Hepatocyte (in vitro differentiated cells): ENCODE measurements around the gene KSR2. TPM values are rescaled to one million over a fixed set of nuclear protein-coding genes. Genes with fewer than 3 reads are reported as not detected.

Experiments
- DNase-seq: peaks from one replicate; pipeline ENCODE4 v3.0.0-alpha.2; 2016; ENCODE audit warnings: low spot score
- H2AFZ ChIP-seq: fragments of 200-600 bp; sonication (generic); 2 replicates; pipeline ENCODE4 v1.6.0; 2016; ENCODE audit warnings: antibody characterized with exemption, mild to moderate bottlenecking
- H3K27ac ChIP-seq: fragments of 200-600 bp; sonication (generic); 2 replicates; pipeline ENCODE4 v1.5.1; 2016; ENCODE audit warnings: mild to moderate bottlenecking
- H3K27me3 ChIP-seq: fragments of 200-600 bp; sonication (generic); 2 replicates; pipeline ENCODE4 v1.6.1; 2016
- H3K36me3 ChIP-seq: fragments of 200-600 bp; sonication (generic); replicated peaks from 2 replicates; pipeline ENCODE4 v1.5.1; 2016; ENCODE audit warnings: low read depth; ENCODE audit not compliant: insufficient read depth
- H3K4me1 ChIP-seq: fragments of 200-600 bp; sonication (generic); 2 replicates; pipeline ENCODE4 v1.5.1; 2016; ENCODE audit warnings: mild to moderate bottlenecking, moderate library complexity; ENCODE audit not compliant: insufficient read depth
- H3K4me2 ChIP-seq: fragments of 200-600 bp; sonication (generic); 2 replicates; pipeline ENCODE4 v1.6.0; 2016
- H3K4me3 ChIP-seq: fragments of 200-600 bp; sonication (generic); 2 replicates; pipeline ENCODE4 v1.5.1; 2016; ENCODE audit warnings: mild to moderate bottlenecking
- H3K79me2 ChIP-seq: fragments of 200-600 bp; sonication (generic); 2 replicates; pipeline ENCODE4 v1.6.0; 2017; ENCODE audit warnings: mild to moderate bottlenecking
- H3K9me2 ChIP-seq: fragments of 200-600 bp; sonication (generic); replicated peaks from 2 replicates; pipeline ENCODE4 v1.6.0; 2017; ENCODE audit warnings: mild to moderate bottlenecking; ENCODE audit not compliant: insufficient read depth
- H3K9me3 ChIP-seq: fragments of 200-600 bp; sonication (generic); 2 replicates; pipeline ENCODE4 v1.5.1; 2016; ENCODE audit warnings: low read depth, mild to moderate bottlenecking
- H4K20me1 ChIP-seq: fragments of 200-600 bp; sonication (generic); 2 replicates; pipeline ENCODE4 v1.6.0; 2016; ENCODE audit warnings: mild to moderate bottlenecking; ENCODE audit not compliant: insufficient read depth, poor library complexity, severe bottlenecking
- CTCF ChIP-seq: fragments of 200-600 bp; sonication (generic); IDR thresholded peaks from 2 replicates; pipeline ENCODE4 v1.5.1; 2016; ENCODE audit warnings: antibody characterized with exemption, mild to moderate bottlenecking; ENCODE audit not compliant: poor library complexity
- EZH2 ChIP-seq: fragments of 200-600 bp; sonication (generic); IDR thresholded peaks from 2 replicates; pipeline ENCODE4 v1.6.1; 2016; ENCODE audit warnings: antibody characterized with exemption, mild to moderate bottlenecking, borderline replicate concordance
- EZH2phosphoT487 ChIP-seq: fragments of 200-600 bp; sonication (generic); IDR thresholded peaks from one replicate; pipeline ENCODE4 v1.6.1; 2018; ENCODE audit warnings: antibody characterized with exemption, mild to moderate bottlenecking, low read depth, moderate library complexity; ENCODE audit not compliant: unreplicated experiment, severe bottlenecking
- WGBS: methylation state at CpG from one replicate; pipeline ENCODE4 v1.1.6; 2016; ENCODE audit warnings: low lambda C conversion rate; ENCODE audit errors: missing lambda C conversion rate; 5-methylcytosine and 5-hydroxymethylcytosine counted together
- polyA plus RNA-seq: library from polyadenylated mRNA; unstranded; fragments of >200 nt; fragmentation: Nextera tagmentation; extraction: Ambion mirVana; gene quantifications from 2 replicates; pipeline ENCODE4 v1.2.1, GENCODE V29; 2016
- total RNA-seq: library from RNA; depleted of rRNA; stranded (reverse); fragments of >200 nt; gene quantifications from 2 replicates; pipeline ENCODE4 v1.2.3, GENCODE V29; 2014

KSR2 gene
- total and polyA plus RNA-seq, 2 experiments from 2014 or later = 0.37 to 0.46 TPM

- DNase-seq = no peak
- WGBS = 52% methylated on average over 5 of the region's 5 CpGs
Measured at GRCh38 chr12:117450209-117450608, 518.6 kb downstream of the KSR2 start.

GRCh38 chr12:117447665-117448366, 521.0 kb downstream of the KSR2 start:
- no peak for DNase-seq
- no peaks in the 10 kb centered on the region for H3K9me3 ChIP-seq
- no peak overlapping the region for H3K27ac ChIP-seq
- H3K4me2 ChIP-seq = no peak overlapping the region
- no peaks in the 10 kb centered on the region for H3K79me2 ChIP-seq
- 93% methylated on average over 6 of the region's 6 CpGs for WGBS
- H3K4me3 ChIP-seq = no peak overlapping the region
- TF ChIP-seq EZH2phosphoT487 (no peak), EZH2 (no peak), CTCF (no peak)
- no peaks in the 10 kb centered on the region for H3K9me2 ChIP-seq
- H3K4me1 ChIP-seq = no peaks in the 10 kb centered on the region
- H3K36me3 ChIP-seq = no peaks in the 10 kb centered on the region
- H4K20me1 ChIP-seq = no peaks in the 10 kb centered on the region
- no peak overlapping the region for H2AFZ ChIP-seq
- no peaks in the 10 kb centered on the region for H3K27me3 ChIP-seq

More at GRCh38 chr12:117450209-117450608, 518.6 kb downstream of the KSR2 start:
- H3K36me3 ChIP-seq = no peaks in the 10 kb centered on the region
- no peak overlapping the region for H3K4me3 ChIP-seq
- H3K4me2 ChIP-seq = no peak overlapping the region
- no peaks in the 10 kb centered on the region for H4K20me1 ChIP-seq
- H3K9me3 ChIP-seq = no peaks in the 10 kb centered on the region
- no peaks in the 10 kb centered on the region for H3K4me1 ChIP-seq
- no peaks in the 10 kb centered on the region for H3K9me2 ChIP-seq
- no peak for TF ChIP-seq EZH2phosphoT487
- TF ChIP-seq CTCF = no peak
- TF ChIP-seq EZH2 = no peak
- no peaks in the 10 kb centered on the region for H3K79me2 ChIP-seq
- no peaks in the 10 kb centered on the region for H3K27me3 ChIP-seq
- H3K27ac ChIP-seq = no peak overlapping the region
- H2AFZ ChIP-seq = no peak overlapping the region

GRCh38 chr12:117444781-117445180, 524.0 kb downstream of the KSR2 start:
- Histone ChIP-seq H3K27me3 (no peaks in the 10 kb centered on the region), H3K4me2 (no peak overlapping the region), H3K9me3 (no peaks in the 10 kb centered on the region), H3K79me2 (no peaks in the 10 kb centered on the region), H2AFZ (no peak overlapping the region), H3K27ac (no peak overlapping the region), H4K20me1 (no peaks in the 10 kb centered on the region), H3K9me2 (no peaks in the 10 kb centered on the region), H3K36me3 (no peaks in the 10 kb centered on the region), H3K4me3 (no peak overlapping the region), H3K4me1 (no peaks in the 10 kb centered on the region)
- WGBS = 62% methylated on average over 4 of the region's 4 CpGs
- TF ChIP-seq EZH2 (no peak), EZH2phosphoT487 (no peak), CTCF (no peak)
- DNase-seq = no peak
